Activated CD8-positive, alpha-beta memory T cell treated with anti-CD3 and anti-CD28 coated beads, Interleukin-2, amount 50 U/mL, for 48 hours (primary cell): ENCODE measurements around the gene BTBD3.

ENCODE experiments used
- DNase-seq: peaks from one replicate; pipeline ENCODE4 v3.0.0-alpha.2; 2020

The BTBD3 gene

DNA sequence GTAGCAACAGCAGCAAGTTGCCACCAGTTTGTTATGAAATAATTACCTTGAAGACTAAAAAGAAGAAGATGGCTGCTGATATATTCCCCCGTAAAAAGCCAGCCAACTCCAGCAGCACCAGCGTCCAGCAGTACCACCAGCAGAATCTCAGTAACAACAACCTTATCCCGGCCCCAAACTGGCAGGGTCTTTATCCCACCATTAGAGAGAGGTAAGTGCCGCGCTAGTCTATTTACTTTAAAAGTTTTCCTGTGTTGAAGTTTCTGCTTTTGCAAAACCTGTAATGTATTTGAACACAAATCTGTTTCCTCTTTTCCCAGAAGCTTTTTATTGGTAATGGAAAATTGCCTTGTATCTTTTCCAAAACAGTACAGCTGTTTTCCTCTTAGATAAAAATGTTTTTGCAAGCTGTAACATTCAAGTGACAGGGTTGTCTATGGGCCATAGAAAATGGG is 725 bp downstream of the BTBD3 start:
- no peak for DNase-seq

- DNase-seq, result no peak
Measured at GRCh38 chr20:11918981-11919380, 1.3 kb downstream of the BTBD3 start.

- DNase-seq, result no peak
Measured at GRCh38 chr20:11919581-11919980, 1.9 kb downstream of the BTBD3 start.

GRCh38 chr20:11920083-11920482 is 2.4 kb downstream of the BTBD3 start:
- no peak for DNase-seq

DNA sequence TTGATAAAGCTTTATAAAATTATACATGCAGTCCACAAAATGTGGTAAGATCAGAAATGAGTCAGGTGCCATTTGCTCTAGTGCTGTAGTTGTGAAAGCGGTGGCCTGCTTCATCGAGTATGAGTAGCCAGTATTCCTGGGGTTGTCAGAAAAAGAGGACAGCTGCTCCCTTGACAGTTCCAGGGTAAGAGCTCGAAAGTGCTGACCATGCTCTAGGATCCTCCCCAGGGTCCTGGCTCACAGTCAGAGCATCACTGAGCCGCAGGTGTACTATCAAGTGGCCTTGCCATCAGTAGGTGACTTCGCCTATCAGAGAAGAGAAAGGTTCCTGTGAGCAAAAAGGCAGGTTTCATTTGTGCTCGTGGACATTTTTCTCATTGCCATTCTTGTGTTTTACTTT is 3.6 kb downstream of the BTBD3 start:
- no peak for DNase-seq

DNA sequence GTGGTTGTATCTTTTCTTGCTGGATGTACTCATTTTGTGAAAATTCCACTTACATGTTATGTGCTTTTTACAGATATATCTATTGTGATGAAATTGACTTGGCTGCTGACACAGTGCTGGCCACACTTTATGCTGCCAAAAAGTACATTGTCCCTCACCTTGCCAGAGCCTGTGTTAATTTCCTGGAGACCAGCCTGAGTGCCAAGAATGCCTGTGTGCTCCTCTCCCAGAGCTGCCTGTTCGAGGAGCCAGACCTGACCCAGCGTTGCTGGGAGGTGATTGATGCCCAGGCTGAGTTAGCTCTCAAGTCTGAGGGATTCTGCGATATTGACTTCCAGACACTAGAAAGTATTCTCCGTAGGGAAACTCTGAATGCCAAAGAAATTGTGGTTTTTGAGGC is 4.9 kb downstream of the BTBD3 start:
- no peak for DNase-seq

DNA sequence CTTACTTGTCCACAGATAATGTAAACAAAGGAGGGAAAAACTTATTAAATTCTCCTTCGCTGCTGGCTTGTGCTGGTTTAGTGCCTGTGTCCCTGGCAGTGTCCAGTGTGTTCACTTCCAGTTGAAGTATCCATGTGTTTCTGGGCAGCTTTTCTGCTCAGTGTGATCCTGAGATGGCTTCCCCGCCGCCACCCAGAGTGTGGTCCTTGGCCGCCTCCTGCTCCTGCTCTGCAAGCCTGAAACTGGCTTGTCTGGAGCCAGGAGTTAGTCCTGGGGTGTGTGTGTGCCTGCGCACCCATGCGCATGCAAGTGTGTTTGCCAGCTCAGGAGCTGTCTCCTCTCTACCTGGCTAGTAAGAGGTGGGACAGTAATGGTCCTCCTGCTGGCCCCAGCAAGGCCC is 7.2 kb downstream of the BTBD3 start:
- no peak for DNase-seq

DNA sequence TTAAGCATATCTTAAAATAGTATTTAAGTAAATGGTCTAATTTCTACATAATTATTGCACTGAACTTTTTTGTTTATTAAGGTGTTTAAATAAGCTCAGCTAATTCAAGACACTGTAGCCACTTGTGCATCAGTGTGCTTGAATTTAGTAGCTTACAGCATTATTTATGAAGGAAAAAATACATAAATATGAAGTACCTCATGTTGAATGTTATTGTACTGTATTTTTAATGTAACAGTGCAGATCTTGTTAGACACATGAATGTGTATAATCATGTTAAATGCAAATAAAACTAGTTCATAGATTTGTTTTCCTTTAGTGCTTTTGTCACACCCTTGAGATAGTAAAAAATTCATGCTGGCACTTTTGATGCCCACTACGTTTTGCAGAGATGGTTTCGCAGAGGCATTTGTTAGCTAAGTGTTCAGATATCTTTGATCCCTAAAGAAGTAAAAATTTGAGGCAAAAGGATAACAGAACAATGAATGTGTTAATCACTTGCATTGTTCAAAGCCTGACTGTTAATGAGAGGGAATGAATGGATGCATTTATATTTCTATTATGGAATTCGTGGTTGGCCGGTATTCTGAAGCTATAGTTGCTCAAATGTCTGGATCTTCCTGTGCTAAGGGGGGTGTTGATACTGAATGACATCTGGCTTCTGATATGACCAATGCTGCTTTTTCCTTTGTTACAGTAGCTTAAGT is 8.8 kb downstream of the BTBD3 start:
- no peak for DNase-seq

DNA sequence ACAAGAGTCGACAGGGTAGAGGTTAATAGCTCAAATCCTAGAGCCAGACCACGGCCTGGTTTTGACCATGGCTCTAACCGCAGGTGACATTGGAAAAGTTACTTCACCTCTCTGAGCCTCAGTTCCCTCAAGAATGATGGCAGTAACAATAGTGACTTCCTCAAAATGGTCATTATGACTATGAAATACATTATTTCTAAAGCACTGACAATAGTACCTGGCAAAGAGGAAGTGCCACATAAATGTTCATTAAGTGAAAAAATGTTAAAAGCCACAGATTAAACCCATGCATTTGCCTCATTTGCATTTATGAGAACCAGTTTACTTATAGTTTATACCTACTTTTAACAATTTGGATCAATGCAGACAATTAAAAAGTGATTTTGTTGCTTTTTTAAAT is 12.3 kb downstream of the BTBD3 start:
- DNase-seq, result no peak

DNA sequence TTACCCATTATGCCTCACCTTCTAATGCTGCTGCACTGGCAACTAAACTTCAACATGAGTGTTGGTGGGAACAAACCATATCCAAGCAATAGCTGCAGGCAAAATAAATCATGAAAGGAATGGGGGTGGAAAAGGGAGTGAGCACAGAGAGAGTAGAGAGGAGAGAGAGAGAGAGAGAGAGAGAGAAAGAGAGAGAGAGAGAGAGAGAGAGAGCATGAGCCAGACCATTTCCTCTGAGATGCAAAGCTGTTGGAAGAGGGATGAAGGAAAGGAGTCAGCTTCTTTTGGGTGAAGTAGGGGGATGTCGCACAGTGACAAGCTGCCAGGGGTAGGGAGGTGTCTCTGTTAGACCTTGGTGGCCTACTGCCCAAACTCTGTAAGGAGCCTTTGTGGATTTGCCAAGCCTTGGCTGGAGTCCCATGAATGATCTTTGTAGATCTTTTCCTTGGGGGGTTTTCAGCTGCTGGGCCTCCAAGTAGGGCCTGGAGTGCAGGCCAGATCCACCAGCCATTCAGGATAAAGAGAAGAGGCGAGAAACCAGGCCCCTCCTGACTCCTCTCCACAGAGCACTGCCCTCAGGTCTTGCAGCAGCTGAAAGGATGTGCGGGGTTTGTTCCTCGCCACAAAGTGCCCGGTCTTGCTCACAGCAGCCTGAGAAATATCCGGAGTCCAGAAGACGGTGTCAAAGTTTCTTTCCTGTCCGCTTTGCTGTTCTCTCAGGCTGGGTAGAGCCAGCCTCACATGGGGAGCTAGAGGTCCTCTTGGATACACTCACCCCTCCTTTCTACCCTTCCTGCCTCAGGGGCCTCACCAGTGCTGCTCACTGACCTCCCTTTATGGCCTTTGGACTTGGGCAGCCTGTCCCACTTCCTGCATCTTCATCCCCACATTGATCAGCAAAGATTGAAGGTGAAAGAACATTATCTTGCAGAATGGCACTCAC is 17.8 kb downstream of the BTBD3 start:
- DNase-seq, result no peak

DNA sequence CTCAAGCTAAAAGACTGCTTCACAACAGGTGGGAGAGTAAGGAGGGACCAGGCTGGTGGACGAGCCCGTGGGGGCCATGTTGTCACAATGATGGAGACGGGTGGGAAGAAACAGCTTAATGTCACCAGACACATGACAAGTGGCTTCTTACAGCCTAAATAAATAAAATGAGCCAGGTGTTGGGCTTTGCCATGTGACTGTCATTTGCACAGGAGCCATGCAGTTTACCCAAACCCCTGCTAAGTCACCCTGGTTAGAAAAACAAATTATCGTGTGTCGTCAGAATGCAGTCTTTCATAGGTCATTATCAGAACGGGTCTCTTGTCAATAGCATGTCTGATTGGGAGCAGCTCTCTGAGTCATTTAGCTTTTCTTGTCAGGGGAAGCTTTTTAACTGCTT is 18.5 kb downstream of the BTBD3 start:
- DNase-seq, result no peak

DNA sequence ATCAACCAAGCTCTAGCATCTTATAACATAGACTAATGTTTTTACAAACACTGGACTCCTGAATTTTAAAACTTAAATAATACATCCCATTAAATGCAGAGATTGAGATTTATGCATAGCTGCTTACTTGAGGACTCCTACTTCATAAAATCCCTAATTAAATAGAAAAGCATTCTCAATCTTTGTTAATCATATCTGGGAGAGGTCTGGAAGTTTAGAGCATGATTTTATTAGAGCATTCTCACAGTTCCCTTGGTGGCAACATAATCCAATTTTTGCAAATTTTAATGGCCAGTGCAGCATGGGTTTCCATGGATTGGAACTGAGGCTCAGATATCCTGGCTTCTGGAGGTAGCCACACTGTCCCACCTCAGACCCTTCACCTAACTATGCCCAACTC is 19.5 kb downstream of the BTBD3 start:
- no peak for DNase-seq

DNA sequence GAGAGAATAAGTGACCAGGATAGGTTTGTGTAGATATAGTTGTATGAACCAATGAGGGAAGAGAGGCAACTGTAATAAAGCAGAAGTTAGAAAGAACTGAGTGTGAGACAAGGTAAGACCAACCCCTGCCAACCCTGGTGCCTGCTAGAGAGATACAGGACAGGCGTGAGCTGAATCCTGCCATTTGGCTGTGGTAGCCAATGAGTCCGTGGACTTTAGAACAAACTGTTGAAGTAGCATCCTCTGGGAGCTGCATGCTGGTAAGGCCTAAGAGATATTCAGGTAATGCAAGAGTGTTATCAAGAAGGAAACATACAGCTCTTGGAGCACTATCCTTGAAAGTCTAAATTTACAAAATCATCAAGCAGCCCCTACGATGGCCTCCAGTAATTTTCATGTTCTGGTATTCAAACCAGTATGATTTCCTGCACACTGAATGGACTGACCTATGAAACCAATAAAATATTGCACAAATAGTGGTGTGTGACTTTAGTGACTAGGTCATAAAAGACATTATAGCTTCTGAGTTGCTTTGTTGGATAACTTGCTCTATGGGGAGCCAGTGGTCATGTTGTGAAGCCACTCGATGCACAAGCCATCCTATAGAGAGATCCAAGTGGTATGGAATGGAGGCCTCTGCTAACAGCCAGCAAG is 24.0 kb downstream of the BTBD3 start:
- no peak for DNase-seq

- no peak for DNase-seq
Measured at GRCh38 chr20:11943778-11944177, 26.1 kb downstream of the BTBD3 start.

DNA sequence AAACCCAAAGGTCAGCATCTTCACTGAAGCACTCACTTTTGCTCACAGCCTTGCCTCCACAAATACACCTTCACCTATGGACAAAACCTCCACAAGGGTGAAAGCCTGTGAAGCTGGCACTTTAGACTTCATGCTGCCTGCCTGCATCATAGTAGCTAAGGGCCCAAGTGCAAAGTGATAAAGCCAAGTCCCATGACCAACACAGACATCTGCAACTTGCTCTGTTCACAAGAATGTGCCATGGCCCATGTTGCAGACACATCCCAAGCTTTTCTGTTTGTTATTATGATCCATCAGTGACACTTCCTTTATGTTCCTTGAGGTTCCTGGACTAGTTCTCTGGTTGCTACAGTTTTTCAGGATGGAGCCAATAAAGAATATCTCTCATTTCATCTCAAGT is 31.1 kb downstream of the BTBD3 start:
- DNase-seq, result no peak

DNA sequence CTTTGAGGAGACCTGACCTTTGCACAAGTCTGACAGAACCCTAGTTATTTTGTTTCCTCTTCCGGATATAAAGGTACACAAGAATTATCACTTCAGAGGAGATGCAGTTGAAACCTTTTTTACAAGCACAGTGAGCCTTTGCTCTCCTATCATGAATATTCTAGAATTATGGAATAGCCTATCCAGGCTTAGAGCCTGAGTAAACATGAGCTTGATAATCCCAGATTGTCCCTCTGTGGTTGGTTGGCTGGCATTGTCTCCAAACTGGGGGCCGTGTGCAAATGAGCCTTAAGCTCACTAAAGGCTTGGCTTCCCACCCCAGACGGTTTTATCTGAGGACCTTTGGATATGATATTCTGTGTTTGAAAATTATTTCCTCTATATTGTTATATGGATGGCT is 32.0 kb downstream of the BTBD3 start:
- DNase-seq, result no peak

- DNase-seq, result no peak
Measured at GRCh38 chr20:11951696-11952095, 34.0 kb downstream of the BTBD3 start.

- DNase-seq, result no peak
Measured at GRCh38 chr20:11952639-11953038, 34.9 kb downstream of the BTBD3 start.

- DNase-seq, result no peak
Measured at GRCh38 chr20:11957911-11958310, 40.2 kb downstream of the BTBD3 start.

- no peak for DNase-seq
Measured at GRCh38 chr20:11958855-11959254, 41.2 kb downstream of the BTBD3 start.

- DNase-seq, result no peak
Measured at GRCh38 chr20:11965602-11966001, 47.9 kb downstream of the BTBD3 start.

GRCh38 chr20:11966186-11966585 is 48.5 kb downstream of the BTBD3 start:
- DNase-seq, result no peak

- no peak for DNase-seq
Measured at GRCh38 chr20:11970243-11970836, 52.6 kb downstream of the BTBD3 start.
